Measurements from ENCODE around the gene OSBP2. TPM values are rescaled to one million over a fixed set of nuclear protein-coding genes. Genes with fewer than 3 reads are reported as not detected.

The OSBP2 gene
- total RNA-seq, 2 donors from 2014 or later = 6.8 to 11.1 TPM

DNA sequence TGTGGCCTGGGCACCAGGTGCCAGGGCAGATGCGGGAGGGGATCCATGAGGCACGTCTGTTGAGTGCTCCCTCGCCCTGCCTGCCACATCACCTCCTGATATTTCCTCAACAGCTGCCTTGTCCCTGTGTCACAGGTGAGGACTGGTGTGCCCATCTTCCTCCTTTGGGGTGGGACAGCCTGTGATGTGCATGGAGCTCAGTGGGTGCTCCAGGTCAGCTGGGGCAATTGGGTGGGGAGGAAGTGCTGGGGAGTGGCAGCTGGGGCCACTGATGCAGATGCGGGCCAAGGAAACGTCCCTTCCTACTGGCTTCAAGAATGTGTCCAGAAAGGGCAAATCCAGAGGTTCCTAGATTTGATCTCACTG, 190.3 kb downstream of the OSBP2 start:
- H3K27ac Mint-ChIP-seq = no peak overlapping the region
- H3K36me3 Mint-ChIP-seq (ENCODE audit: low read depth) = peaks cover 8% of the 10 kb centered on the region
- Histone ChIP-seq H3K36me3 (ENCODE audit: control insufficient read depth, insufficient read depth, low read length) (no peaks in the 10 kb centered on the region), H3K27me3 (ENCODE audit: control insufficient read depth, insufficient read depth, low read length, poor library complexity, severe bottlenecking) (no peaks in the 10 kb centered on the region), H3K27ac (ENCODE audit: low read depth, low read length) (no peak overlapping the region), H3K9me3 (ENCODE audit: control insufficient read depth, low read length) (no peaks in the 10 kb centered on the region), H3K9ac (ENCODE audit: extremely low read depth, low read length, poor library complexity, severe bottlenecking) (no peak overlapping the region), H3K4me1 (ENCODE audit: control insufficient read depth, insufficient read depth, low read length) (peaks cover 18% of the 10 kb centered on the region), H3K4me3 (ENCODE audit: low read length) (no peak overlapping the region)
- TF ChIP-seq, protein P1, sequence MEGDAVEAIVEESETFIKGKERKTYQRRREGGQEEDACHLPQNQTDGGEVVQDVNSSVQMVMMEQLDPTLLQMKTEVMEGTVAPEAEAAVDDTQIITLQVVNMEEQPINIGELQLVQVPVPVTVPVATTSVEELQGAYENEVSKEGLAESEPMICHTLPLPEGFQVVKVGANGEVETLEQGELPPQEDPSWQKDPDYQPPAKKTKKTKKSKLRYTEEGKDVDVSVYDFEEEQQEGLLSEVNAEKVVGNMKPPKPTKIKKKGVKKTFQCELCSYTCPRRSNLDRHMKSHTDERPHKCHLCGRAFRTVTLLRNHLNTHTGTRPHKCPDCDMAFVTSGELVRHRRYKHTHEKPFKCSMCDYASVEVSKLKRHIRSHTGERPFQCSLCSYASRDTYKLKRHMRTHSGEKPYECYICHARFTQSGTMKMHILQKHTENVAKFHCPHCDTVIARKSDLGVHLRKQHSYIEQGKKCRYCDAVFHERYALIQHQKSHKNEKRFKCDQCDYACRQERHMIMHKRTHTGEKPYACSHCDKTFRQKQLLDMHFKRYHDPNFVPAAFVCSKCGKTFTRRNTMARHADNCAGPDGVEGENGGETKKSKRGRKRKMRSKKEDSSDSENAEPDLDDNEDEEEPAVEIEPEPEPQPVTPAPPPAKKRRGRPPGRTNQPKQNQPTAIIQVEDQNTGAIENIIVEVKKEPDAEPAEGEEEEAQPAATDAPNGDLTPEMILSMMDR (conservative IDR thresholded peaks at IDR 0.05) = no peak
- H3K27me3 Mint-ChIP-seq (ENCODE audit: insufficient read depth) = no peaks in the 10 kb centered on the region
- DNase-seq = no peak
- H3K4me3 Mint-ChIP-seq = no peak overlapping the region
- 90 to 98% methylated on average over 2 to 5 of the region's 5 CpGs for WGBS, 2 experiments (ENCODE audit: insufficient coverage in 1 of 2, insufficient read length in 1 of 2)
- H3K9me3 Mint-ChIP-seq = no peaks in the 10 kb centered on the region
- H3K4me1 Mint-ChIP-seq = peaks cover 42% of the 10 kb centered on the region

DNA sequence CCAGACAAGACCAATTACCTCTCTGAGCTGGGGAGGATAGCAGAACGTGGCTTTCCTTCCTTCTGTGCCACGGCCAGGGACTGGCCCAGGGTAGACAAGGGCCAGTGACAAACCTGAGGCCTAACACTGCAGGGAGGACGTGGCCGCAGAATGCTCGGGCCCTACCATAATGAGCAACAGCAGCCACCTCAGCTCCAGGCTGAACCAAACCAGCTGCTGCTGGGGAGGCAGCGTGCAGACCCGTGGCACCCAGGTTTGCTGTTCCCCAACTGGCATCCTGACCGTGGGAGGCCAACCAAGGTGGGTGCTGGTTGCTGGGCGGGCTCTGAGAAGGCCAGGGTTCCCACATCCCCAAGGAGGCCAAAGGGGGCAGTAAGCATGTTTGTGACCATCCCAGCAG, 190.9 kb downstream of the OSBP2 start:
- DNase-seq = no peak
- no peak overlapping the region for H3K4me3 ChIP-seq (ENCODE audit: low read length)
- H3K27ac Mint-ChIP-seq = no peak overlapping the region
- WGBS, 2 experiments (ENCODE audit: insufficient coverage in 1 of 2, insufficient read length in 1 of 2) = 90 to 94% methylated on average over 6 to 9 of the region's 9 CpGs
- peaks cover 10% of the 10 kb centered on the region for H3K36me3 Mint-ChIP-seq (ENCODE audit: low read depth)
- H3K9me3 Mint-ChIP-seq = no peaks in the 10 kb centered on the region
- H3K4me1 Mint-ChIP-seq = peaks cover 42% of the 10 kb centered on the region
- H3K4me1 ChIP-seq (ENCODE audit: control insufficient read depth, insufficient read depth, low read length) = peaks cover 18% of the 10 kb centered on the region
- no peaks in the 10 kb centered on the region for H3K27me3 ChIP-seq (ENCODE audit: control insufficient read depth, insufficient read depth, low read length, poor library complexity, severe bottlenecking)
- no peak overlapping the region for H3K9ac ChIP-seq (ENCODE audit: extremely low read depth, low read length, poor library complexity, severe bottlenecking)
- H3K4me3 Mint-ChIP-seq = no peak overlapping the region
- H3K36me3 ChIP-seq (ENCODE audit: control insufficient read depth, insufficient read depth, low read length) = no peaks in the 10 kb centered on the region
- TF ChIP-seq, protein P1 (conservative IDR thresholded peaks at IDR 0.05) = no peak
- H3K9me3 ChIP-seq (ENCODE audit: control insufficient read depth, low read length) = no peaks in the 10 kb centered on the region
- H3K27ac ChIP-seq (ENCODE audit: low read depth, low read length) = no peak overlapping the region
- no peaks in the 10 kb centered on the region for H3K27me3 Mint-ChIP-seq (ENCODE audit: insufficient read depth)

DNA sequence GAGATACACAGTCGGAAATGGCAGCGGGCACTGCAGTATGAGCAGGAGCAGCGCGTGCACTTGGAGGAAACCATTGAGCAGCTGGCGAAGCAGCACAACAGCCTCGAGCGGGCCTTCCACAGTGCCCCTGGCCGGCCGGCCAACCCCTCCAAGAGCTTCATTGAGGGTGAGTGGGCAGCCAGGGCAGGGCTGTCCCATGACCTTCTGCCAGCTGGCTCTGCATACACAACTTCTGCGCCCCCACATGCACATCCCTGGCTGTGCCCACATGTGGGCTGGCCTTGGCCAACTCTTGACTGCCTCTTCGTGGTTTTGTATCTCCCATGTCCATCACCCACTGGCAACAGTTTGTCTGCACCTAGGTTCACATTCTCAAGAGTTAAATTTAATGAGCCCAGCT, 192.8 kb downstream of the OSBP2 start:
- Mint-ChIP-seq H3K4me1 (peaks cover 27% of the 10 kb centered on the region), H3K27me3 (ENCODE audit: insufficient read depth) (no peaks in the 10 kb centered on the region), H3K36me3 (ENCODE audit: low read depth) (peaks cover 17% of the 10 kb centered on the region), H3K4me3 (no peak overlapping the region), H3K27ac (no peak overlapping the region), H3K9me3 (no peaks in the 10 kb centered on the region)
- H3K4me1 ChIP-seq (ENCODE audit: control insufficient read depth, insufficient read depth, low read length) = peaks cover 3% of the 10 kb centered on the region
- no peaks in the 10 kb centered on the region for H3K27me3 ChIP-seq (ENCODE audit: control insufficient read depth, insufficient read depth, low read length, poor library complexity, severe bottlenecking)
- H3K36me3 ChIP-seq (ENCODE audit: control insufficient read depth, insufficient read depth, low read length) = peaks cover under 1% of the 10 kb centered on the region
- DNase-seq = no peak
- H3K27ac ChIP-seq (ENCODE audit: low read depth, low read length) = no peak overlapping the region
- 93 to 94% methylated on average over 11 of the region's 11 CpGs for WGBS, 2 experiments (ENCODE audit: insufficient coverage in 1 of 2, insufficient read length in 1 of 2)
- H3K9me3 ChIP-seq (ENCODE audit: control insufficient read depth, low read length) = no peaks in the 10 kb centered on the region
- H3K4me3 ChIP-seq (ENCODE audit: low read length) = no peak overlapping the region
- H3K9ac ChIP-seq (ENCODE audit: extremely low read depth, low read length, poor library complexity, severe bottlenecking) = no peak overlapping the region
- TF ChIP-seq, protein P1 (conservative IDR thresholded peaks at IDR 0.05) = no peak
